ENCODE measurements around the gene NWD2.
A peak's percentile ranks its signal among the peaks of the same experiment; 100 is the strongest.
"Not testable (repeated sequence)": the region's sequence is repeated elsewhere in the genome, so short reads cannot be mapped to it uniquely, and the experiment has no call there.

The NWD2 gene

GRCh38 chr4:37470245-37470644, 225.7 kb downstream of the NWD2 start:
- no peak for DNase-seq

DNA sequence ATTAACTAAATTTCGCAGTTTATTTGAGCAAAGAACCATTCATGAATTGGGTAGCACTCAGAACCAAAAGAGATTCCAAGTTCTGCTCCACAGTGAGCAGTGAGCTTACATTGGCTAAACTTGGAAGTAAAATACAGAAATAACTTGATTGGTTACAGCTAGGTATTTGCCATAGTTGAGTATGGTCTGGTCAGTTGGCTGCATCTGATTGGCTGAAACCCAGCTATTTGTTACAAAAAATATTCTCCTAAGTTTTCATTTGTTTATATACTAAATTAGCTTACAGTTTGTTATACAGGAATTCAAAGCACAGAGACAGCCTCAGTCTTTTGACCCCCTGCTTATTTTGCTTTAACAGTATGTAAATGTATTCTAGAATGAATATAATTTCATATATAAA, 226.6 kb downstream of the NWD2 start:
- no peak for DNase-seq

GRCh38 chr4:37471971-37472370, 227.4 kb downstream of the NWD2 start:
- peak; percentile 24 for DNase-seq

DNA sequence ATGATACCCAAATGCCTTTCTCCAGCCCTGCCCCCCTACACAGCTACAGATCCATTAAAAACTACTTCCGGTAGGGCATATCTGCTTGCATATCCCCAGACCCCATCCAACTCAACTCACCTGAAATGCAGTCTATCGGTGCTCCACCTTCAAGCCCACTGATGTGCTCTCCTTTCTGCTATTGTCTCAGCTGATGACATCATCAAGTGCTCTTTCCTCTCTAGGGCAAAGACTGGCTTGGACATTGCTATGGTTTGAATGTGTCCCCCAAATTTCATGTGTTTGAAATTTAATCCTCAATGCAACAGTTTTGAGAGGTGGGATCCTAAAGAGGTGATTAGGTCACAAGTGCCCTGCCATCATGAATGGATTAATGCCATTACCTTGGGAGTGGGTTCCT, 229.3 kb downstream of the NWD2 start:
- no peak for DNase-seq

- DNase-seq: no peak
These were observed 230.5 kb downstream of the NWD2 start for GRCh38 chr4:37475087-37475486.

DNA sequence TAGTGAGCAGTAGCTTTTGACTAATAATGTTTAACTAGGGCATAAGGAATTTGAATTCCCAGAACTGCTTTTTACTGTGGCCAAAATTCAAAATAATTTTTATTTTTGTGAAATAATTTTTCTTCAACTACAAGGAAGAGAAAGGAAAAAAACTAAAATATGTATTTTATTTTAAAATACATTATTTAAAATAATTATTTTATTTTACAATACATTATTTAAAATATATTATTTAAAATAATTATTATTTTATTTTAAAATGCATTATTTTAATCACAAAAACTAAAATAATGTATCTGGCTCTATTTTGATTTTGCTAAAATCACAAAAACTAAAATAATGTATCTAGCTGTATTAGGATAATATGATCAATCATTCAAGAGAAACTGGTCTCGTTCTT, 231.2 kb downstream of the NWD2 start:
- no peak for DNase-seq

GRCh38 chr4:37476256-37476655, 231.7 kb downstream of the NWD2 start:
- no peak for DNase-seq

GRCh38 chr4:37476691-37477090, 232.1 kb downstream of the NWD2 start:
- DNase-seq: no peak

GRCh38 chr4:37477126-37477525, 232.6 kb downstream of the NWD2 start:
- no peak for DNase-seq

- no peak for DNase-seq
These were observed 233.6 kb downstream of the NWD2 start for GRCh38 chr4:37478151-37478550.

DNA sequence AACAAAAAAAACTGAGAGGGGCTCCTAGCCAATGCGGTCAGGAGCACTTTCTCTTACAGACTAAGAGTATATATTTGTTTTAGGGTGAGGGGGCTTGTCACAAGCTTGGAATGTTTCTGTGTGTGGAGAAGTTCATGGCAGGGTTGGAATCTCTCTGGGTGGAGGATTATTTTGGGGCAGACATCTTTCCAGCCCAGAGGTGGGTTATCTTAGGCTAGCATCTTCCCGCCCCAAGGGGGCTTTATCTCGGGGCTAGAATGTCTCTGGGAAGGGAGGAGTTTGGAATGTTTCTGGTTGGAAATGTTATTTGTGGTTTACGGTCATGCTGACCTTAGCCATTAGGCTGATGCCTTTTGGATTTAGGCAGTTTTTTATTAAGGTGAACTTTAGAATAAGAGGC, 236.0 kb downstream of the NWD2 start:
- no peak for DNase-seq

DNA sequence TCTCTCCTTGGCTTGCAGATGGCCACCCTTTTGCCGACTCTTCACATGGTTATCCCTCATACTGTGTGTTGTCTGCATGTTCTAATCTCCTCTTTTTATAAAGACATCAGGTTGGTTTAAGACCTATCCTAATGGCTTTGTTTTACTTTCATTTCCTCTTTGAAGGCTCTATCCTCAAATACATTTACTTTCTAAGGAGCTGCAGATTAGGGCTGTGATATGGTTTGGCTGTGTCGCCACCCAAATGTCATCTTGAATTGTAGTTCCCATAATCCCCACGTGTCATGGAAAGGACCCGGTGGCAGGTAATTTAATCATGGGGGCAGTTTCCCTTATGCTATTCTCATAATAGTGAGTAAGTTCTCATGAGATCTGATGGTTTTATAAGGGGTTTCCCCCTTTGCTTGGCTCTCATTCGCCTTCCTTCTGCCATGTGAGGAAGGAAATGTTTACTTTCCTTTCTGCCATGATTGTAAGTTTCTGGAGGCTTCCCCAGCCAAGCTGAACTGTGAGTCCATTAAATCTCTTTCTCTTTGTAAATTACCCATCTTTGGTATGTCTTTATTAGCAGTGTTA, 237.1 kb downstream of the NWD2 start:
- DNase-seq: no peak

DNA sequence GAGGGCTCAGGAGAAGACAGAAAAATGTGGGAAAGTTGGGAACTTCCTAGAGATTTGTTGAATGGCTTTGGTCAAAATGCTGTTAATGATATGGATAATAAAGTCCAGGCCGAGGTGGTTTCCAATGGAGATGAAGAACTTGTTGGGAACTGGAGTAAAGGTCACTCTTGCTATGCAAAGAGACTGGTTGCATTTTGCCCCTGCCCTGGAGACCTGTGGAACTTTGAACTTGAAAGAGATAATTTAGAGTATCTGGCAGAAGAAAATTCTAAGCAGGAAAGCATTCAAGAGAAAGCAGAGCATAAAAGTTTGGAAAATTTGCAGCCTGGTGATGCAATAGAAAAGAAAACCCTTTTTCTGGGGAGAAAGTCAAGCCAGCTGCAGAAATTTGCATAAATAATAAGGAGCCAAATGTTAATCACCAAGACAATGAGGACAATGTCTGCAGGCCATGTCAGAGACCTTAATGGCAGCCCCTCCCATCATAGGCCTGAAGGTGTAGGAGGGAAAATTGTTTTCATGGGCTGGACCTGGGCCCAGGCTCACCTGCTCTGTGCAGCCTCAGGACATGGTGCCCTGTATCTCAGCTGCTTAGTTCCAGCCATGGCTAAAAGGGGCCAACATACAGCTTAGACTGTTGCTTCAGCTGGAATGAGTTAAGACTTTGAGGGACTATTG, 237.8 kb downstream of the NWD2 start:
- DNase-seq: no peak

- no peak for DNase-seq
These were observed 239.1 kb downstream of the NWD2 start for GRCh38 chr4:37483610-37484009.

GRCh38 chr4:37486166-37486565, 241.6 kb downstream of the NWD2 start:
- no peak for DNase-seq

- no peak for DNase-seq
These were observed 243.1 kb downstream of the NWD2 start for GRCh38 chr4:37487668-37488067.

GRCh38 chr4:37489697-37490096, 245.2 kb downstream of the NWD2 start:
- no peak for DNase-seq

DNA sequence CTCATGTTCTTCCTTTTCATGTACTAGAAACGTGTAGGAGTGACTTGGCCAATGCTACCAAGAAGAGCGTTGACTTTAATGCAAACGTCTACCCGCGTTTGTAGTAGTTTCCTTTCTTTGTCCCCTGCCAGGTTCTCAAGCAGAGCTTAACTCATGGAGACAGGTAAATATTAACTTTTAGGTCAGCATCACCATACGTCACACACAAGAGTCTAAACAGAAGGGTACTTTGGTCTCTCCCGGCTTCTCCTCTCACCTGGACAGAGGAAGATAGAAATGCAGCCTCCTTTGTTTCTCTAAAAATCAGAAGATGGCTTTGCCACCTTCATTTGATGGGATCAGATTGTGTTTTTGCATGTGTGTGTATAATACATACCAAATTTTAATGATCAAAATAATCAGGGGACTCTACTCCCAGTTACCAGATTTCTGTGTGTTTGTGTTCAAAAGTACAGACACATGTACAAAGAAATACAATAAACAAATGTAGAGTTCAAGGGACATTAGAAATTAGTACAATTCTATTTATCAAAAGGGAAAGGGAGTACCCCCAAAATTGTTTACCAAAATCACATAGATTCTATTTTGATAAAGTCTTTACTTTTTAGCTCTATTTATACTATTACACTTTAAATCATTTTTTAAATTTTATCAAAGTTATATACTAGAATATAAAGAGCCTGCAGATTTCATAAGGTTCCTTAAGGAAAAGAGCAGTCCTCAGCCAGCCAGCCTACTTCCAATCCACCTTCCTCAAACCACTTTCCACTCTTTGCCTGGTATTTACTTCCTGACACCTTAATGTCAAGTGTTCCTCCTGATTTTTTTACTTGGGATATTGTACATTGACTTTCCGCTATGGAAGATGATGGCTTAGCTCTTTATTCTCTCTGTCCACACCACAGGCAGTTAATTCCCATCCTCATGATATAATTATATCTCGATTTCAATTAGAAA, 246.1 kb downstream of the NWD2 start:
- DNase-seq: no peak

DNA sequence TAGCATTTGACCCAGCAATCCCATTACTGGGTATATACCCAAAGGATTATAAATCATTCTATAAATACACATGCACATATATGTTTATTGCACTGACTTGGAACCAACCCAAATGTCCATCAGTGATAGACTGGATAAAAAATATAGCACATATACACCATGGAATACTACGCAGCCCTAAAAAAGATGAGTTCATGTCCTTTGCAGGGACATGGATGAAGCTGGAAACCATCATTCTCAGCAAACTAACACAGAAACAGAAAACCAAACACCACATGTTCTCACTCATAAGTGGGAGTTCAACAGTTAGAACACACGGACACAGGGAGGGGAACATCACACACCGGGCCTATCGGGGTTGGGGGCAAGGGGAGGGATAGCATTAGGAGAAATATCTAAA, 250.8 kb downstream of the NWD2 start:
- DNase-seq: not testable (repeated sequence)
